GM12891 (cell line): ENCODE data around the gene CCR5.

Experiments
- PAX5 ChIP-seq: IDR thresholded peaks from 2 replicates; pipeline ENCODE4 v1.6.1; 2011; ENCODE audit warnings: low read length, moderate library complexity, mild to moderate bottlenecking; ENCODE audit not compliant: insufficient read depth, severe bottlenecking
- POLR2A ChIP-seq: IDR thresholded peaks from 2 replicates; pipeline ENCODE4 v1.6.1; 2011; ENCODE audit warnings: low read depth, low read length, control low read depth
- POLR2AphosphoS5 ChIP-seq: IDR thresholded peaks from 2 replicates; pipeline ENCODE4 v1.6.1; 2011; ENCODE audit warnings: low read depth, low read length, control low read depth
- POU2F2 ChIP-seq: IDR thresholded peaks from 2 replicates; pipeline ENCODE4 v1.6.1; 2011; ENCODE audit warnings: low read depth, mild to moderate bottlenecking, control low read depth, low read length, moderate library complexity
- SPI1 ChIP-seq: IDR thresholded peaks from 2 replicates; pipeline ENCODE4 v1.6.1; 2011; ENCODE audit warnings: low read depth, low read length, control low read depth
- TAF1 ChIP-seq: IDR thresholded peaks from 2 replicates; pipeline ENCODE4 v1.6.1; 2011; ENCODE audit warnings: low read depth, low read length, control low read depth

DNA sequence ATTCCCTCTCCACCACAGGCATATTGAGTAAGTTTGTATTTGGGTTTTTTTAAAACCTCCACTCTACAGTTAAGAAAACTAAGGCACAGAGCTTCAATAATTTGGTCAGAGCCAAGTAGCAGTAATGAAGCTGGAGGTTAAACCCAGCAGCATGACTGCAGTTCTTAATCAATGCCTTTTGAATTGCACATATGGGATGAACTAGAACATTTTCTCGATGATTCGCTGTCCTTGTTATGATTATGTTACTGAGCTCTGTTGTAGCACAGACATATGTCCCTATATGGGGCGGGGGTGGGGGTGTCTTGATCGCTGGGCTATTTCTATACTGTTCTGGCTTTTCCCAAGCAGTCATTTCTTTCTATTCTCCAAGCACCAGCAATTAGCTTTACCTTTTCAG lies 1.6 kb upstream of the CCR5 start:
- TF ChIP-seq POLR2A (no peak), POLR2AphosphoS5 (no peak), TAF1 (no peak), SPI1 (no peak), PAX5 (no peak), POU2F2 (no peak)
